ENCODE results near the gene SLC1A4.

SLC1A4 gene

GRCh38 chr2:65056215-65057053 is 67.2 kb downstream of the SLC1A4 start, which contains the start of gene CEP68:
TSS of gene CEP68 (plus strand) at chr2:65056416. CDS start at chr2:65069445, 13,029 bp downstream.
- H3K9me3 Mint-ChIP-seq (ENCODE audit: low read depth) = no peaks in the 10 kb centered on the region
- H3K27me3 Mint-ChIP-seq = no peaks in the 10 kb centered on the region
- H3K4me1 Mint-ChIP-seq (ENCODE audit: low read depth) = peaks cover 69% of the 10 kb centered on the region
- H3K36me3 Mint-ChIP-seq = no peaks in the 10 kb centered on the region
- peak within 1 kb of the TSS; percentile 93 for H3K27ac Mint-ChIP-seq
- H3K4me3 Mint-ChIP-seq = peak within 1 kb of the TSS; percentile 96

- Mint-ChIP-seq H3K27me3 (no peaks in the 10 kb centered on the region), H3K27ac (peak overlapping the region; percentile 93), H3K4me3 (peak overlapping the region; percentile 95), H3K9me3 (ENCODE audit: low read depth) (no peaks in the 10 kb centered on the region), H3K4me1 (ENCODE audit: low read depth) (peaks cover 72% of the 10 kb centered on the region), H3K36me3 (no peaks in the 10 kb centered on the region)
These were observed 67.8 kb downstream of the SLC1A4 start for GRCh38 chr2:65057054-65057375.

DNA sequence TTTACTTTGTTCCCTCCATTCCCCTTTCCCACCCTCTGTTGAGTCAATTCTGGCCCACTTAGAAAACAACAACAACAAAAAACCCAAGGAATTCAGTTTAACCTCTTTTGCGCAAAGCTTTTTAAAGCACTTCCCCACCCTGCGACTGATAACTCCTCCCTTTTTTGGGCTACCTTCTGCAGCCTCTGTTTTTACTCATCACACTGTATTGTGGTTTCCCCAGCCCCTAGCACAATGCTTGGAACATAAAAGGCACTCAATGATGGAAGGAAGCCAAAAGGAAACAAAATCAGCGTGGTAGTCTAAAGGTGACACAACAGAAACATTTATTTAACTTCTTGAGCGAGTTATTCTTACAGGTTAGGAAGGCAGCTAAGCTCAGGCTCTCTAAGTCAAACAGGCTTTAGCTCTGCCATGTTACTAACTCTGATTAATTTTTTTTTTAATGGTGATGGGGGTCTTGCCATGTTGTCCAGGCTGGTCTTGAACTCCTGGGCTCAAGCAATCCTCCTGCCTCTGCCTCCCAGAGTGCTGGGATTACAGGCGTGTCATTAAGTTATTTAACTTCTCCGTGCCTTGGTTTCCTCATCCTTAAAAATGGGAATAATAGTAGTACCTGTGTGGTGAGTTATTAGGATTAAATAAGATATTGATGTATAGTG is 68.3 kb downstream of the SLC1A4 start:
- Mint-ChIP-seq H3K27me3 (no peaks in the 10 kb centered on the region), H3K9me3 (ENCODE audit: low read depth) (no peaks in the 10 kb centered on the region), H3K27ac (peak overlapping the region; percentile 93), H3K4me1 (ENCODE audit: low read depth) (peaks cover 68% of the 10 kb centered on the region), H3K4me3 (peak overlapping the region; percentile 95), H3K36me3 (no peaks in the 10 kb centered on the region)

DNA sequence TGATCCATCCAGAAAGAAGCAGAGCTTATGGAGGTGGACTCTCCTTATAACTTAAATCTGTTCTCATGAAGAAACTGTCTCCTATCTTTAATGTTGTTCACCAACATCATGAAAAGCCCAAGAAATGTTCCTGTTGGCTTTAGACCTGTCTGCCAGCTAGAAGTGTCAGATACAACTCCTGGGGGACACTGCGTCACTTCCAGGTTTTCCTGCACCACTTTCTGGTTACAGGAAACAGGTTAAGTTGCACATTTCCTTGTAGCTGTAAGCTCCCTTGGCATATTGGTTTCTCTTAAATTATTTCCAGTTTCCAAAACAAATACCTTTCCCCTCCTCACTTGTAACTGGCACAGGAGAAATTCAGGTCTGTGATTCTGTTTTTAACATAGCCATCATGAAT is 69.9 kb downstream of the SLC1A4 start:
- H3K4me1 Mint-ChIP-seq (ENCODE audit: low read depth) = peaks cover 60% of the 10 kb centered on the region
- no peaks in the 10 kb centered on the region for H3K36me3 Mint-ChIP-seq
- no peak overlapping the region for H3K4me3 Mint-ChIP-seq
- no peak overlapping the region for H3K27ac Mint-ChIP-seq
- H3K9me3 Mint-ChIP-seq (ENCODE audit: low read depth) = no peaks in the 10 kb centered on the region
- no peaks in the 10 kb centered on the region for H3K27me3 Mint-ChIP-seq

DNA sequence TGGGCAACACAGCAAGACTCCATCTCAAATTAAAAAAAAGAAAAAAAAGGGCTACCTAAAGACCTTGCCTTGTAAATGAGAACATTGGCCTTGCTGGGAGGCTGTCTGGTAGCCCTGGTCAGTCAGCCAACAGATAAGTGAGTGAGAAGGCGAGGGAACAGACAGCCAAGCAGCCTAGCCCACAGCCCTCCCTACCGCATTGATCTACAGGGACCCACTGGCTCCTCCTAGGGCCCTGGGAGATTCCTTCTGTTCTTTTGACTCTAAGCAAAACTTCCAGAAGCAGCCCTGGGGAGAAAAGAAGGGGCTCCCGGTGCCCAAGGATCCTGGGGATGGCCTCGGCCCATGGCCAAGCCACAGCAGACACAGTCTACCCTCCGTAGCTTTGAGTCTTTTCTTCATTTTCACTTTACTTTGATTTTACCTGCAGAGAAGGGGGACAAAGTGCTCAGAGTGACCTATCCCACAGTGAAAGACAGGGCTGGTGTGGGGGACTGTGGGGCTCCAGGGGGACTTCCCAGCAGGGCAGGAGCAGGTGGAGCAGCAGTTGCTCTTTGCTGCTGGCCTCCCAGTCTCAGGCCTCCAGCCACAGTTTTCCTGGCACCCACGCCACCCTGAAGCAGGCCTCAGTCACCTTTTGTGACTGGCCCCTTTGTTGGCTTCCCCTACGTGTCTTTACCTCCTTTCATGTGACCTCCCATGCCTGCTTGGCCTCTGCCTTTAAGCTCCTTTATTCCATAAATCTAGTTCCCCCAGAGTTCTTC is 72.1 kb downstream of the SLC1A4 start:
- Mint-ChIP-seq H3K27me3 (no peaks in the 10 kb centered on the region), H3K27ac (no peak overlapping the region), H3K4me1 (ENCODE audit: low read depth) (peaks cover 60% of the 10 kb centered on the region), H3K9me3 (ENCODE audit: low read depth) (no peaks in the 10 kb centered on the region), H3K36me3 (no peaks in the 10 kb centered on the region), H3K4me3 (no peak overlapping the region)

GRCh38 chr2:65061910-65062339 is 72.7 kb downstream of the SLC1A4 start:
- H3K4me3 Mint-ChIP-seq = no peak overlapping the region
- no peaks in the 10 kb centered on the region for H3K36me3 Mint-ChIP-seq
- no peak overlapping the region for H3K27ac Mint-ChIP-seq
- no peaks in the 10 kb centered on the region for H3K27me3 Mint-ChIP-seq
- H3K4me1 Mint-ChIP-seq (ENCODE audit: low read depth) = peaks cover 62% of the 10 kb centered on the region
- no peaks in the 10 kb centered on the region for H3K9me3 Mint-ChIP-seq (ENCODE audit: low read depth)

DNA sequence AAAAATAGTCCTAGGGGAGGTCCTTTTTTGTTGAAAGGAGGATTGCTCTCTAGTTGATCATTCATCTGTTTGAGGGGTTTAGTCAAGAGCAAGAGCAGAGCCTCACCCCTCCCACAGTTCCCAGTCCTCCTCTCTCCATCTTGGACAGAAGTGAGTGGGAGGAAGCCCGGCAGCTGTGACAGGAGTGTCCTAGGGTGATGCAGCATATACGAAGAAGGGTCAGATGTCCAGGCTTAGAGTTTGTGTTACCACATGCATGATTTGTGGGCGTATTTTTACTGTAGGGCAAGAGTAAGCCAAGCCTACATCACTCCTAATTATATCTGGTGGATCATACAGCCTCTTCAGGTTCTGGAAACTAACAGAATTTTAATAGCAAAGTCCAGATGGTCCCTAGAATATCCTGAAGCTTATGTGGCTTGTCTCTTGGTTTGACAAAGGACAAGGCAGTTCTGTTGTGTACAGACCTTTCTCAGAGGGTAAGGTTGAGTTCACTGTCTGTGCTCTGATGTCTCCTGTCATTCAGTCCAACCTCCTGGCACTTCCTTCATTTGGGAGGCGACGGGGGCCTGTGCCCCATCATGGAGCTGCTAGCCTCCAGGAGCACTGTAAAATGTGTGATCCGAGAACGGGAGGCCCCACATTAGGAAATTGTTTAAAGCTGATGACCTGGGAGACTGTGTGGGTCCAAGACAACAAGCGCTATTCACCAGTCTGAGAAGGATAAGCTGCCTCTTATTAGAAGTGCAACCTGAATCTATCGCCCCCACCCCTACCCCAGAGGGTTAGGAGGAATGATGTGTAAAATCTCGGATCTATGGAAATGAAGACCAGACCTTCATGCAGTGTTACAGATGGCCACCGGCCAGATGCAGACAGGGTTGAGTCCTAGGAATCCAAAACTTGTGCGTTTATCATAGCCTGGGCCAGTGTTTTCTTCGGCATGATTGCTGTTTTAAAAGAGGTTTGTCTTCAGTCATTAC is 73.9 kb downstream of the SLC1A4 start:
- H3K4me1 Mint-ChIP-seq (ENCODE audit: low read depth) = peaks cover 62% of the 10 kb centered on the region
- H3K36me3 Mint-ChIP-seq = no peaks in the 10 kb centered on the region
- no peaks in the 10 kb centered on the region for H3K27me3 Mint-ChIP-seq
- H3K4me3 Mint-ChIP-seq = no peak overlapping the region
- no peak overlapping the region for H3K27ac Mint-ChIP-seq
- no peaks in the 10 kb centered on the region for H3K9me3 Mint-ChIP-seq (ENCODE audit: low read depth)

GRCh38 chr2:65064728-65065552 is 75.7 kb downstream of the SLC1A4 start:
- H3K27ac Mint-ChIP-seq = peak overlapping the region; percentile 28
- no peak overlapping the region for H3K4me3 Mint-ChIP-seq
- no peaks in the 10 kb centered on the region for H3K9me3 Mint-ChIP-seq (ENCODE audit: low read depth)
- H3K36me3 Mint-ChIP-seq = no peaks in the 10 kb centered on the region
- H3K4me1 Mint-ChIP-seq (ENCODE audit: low read depth) = peaks cover 53% of the 10 kb centered on the region
- H3K27me3 Mint-ChIP-seq = no peaks in the 10 kb centered on the region

- Mint-ChIP-seq H3K36me3 (peaks cover 3% of the 10 kb centered on the region), H3K4me1 (ENCODE audit: low read depth) (peaks cover 50% of the 10 kb centered on the region), H3K27me3 (no peaks in the 10 kb centered on the region), H3K27ac (peak overlapping the region; percentile 80), H3K9me3 (ENCODE audit: low read depth) (no peaks in the 10 kb centered on the region), H3K4me3 (peak overlapping the region; percentile 24)
These were observed 78.8 kb downstream of the SLC1A4 start for GRCh38 chr2:65067806-65068553.

DNA sequence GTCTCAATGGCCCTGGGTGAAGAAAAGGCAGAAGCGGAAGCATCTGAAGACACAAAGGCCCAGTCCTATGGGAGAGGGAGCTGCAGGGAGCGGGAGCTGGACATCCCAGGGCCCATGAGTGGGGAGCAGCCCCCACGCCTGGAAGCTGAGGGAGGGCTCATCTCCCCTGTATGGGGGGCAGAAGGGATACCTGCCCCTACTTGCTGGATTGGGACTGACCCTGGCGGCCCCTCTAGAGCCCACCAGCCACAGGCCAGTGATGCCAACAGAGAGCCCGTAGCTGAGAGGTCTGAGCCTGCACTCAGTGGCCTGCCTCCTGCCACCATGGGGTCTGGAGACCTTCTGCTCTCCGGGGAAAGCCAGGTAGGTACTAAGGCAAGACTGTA is 80.2 kb downstream of the SLC1A4 start:
- H3K9me3 Mint-ChIP-seq (ENCODE audit: low read depth) = no peaks in the 10 kb centered on the region
- H3K4me3 Mint-ChIP-seq = no peak overlapping the region
- H3K4me1 Mint-ChIP-seq (ENCODE audit: low read depth) = peaks cover 42% of the 10 kb centered on the region
- H3K27ac Mint-ChIP-seq = peak overlapping the region; percentile 87
- H3K27me3 Mint-ChIP-seq = no peaks in the 10 kb centered on the region
- H3K36me3 Mint-ChIP-seq = peaks cover 3% of the 10 kb centered on the region

DNA sequence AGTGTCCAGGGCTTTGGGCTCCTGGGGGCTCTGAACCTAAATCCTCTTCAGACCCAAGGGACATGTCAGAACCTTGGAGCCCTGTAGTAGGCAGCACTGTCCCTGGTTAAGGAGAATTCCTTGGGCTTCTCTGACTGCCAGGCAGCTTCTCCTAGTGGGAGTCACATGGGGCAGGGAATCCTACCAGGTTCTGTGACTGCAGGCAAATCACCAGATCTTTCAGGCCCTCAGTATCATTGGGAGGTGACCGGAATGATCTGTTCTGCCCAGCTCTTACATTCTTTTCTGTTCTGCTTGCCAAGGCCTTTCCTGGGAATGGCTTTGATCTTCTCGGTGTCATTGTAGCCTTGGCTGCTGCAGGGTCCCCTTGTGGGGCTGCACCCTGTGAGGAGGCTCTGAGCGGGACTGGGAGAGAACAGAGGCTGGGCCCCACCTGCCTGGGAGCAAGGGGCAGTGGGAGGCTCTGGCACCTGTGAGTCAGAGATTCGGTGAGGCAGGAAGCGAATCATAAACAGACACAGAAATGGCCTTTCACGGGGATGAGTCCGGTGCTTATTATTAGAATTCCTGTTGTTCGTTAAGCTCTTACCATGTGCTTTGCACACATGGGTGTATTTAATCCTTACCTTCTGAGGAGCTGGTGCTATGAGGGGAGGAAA is 81.1 kb downstream of the SLC1A4 start:
- H3K4me1 Mint-ChIP-seq (ENCODE audit: low read depth) = peaks cover 34% of the 10 kb centered on the region
- H3K4me3 Mint-ChIP-seq = no peak overlapping the region
- peak overlapping the region; percentile 92 for H3K27ac Mint-ChIP-seq
- H3K27me3 Mint-ChIP-seq = no peaks in the 10 kb centered on the region
- H3K36me3 Mint-ChIP-seq = peaks cover 3% of the 10 kb centered on the region
- H3K9me3 Mint-ChIP-seq (ENCODE audit: low read depth) = no peaks in the 10 kb centered on the region

DNA sequence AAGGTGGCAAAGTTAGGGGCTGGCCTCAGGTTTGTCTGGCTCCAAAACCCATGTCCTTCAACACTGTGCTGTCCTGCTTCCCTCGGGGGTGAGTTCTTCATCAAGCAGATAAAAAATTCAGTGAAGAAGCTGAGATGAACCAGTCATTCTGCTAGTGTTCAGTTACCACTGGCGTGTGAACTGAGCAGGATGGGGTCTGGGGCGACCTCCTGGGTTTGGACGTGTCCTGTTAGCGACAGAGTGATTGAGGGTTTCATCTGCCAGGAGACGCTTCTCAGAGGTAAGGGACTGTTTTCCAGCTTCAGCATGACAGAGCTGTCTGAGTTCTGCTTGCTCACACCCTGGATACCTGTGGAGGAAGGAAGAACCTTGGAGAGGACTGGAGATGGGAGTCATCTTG is 81.7 kb downstream of the SLC1A4 start:
- no peaks in the 10 kb centered on the region for H3K9me3 Mint-ChIP-seq (ENCODE audit: low read depth)
- H3K36me3 Mint-ChIP-seq = peaks cover 3% of the 10 kb centered on the region
- H3K27ac Mint-ChIP-seq = peak overlapping the region; percentile 92
- H3K4me3 Mint-ChIP-seq = no peak overlapping the region
- no peaks in the 10 kb centered on the region for H3K27me3 Mint-ChIP-seq
- peaks cover 30% of the 10 kb centered on the region for H3K4me1 Mint-ChIP-seq (ENCODE audit: low read depth)

Measured in activated naive CD8-positive, alpha-beta T cell (primary cell).